K562 (cell line): Measurements from ENCODE around the gene RGS7BP. TPM values are rescaled to one million over a fixed set of nuclear protein-coding genes. Genes with fewer than 3 reads are reported as not detected.

ENCODE experiments used
- ATAC-seq: fragments of 200-7000 bp; cut with Tn5 transposase; 3 replicates; pipeline ENCODE4 v1.9.1; 2020; ENCODE audit warnings: moderate library complexity
- BruUV-seq: library from RNA; stranded (reverse); fragments of 400-500 nt; replicated peaks from 2 replicates; lab custom pipeline; 2021; lab: Mats Ljungman, UMichigan
- CTCF ChIA-PET: fragments of 300-600 bp; formaldehyde crosslinking; extraction: SDS; loops from one replicate; lab custom pipeline; 2021; ENCODE audit warnings: low intra/inter-chr PET ratio; lab: Yijun Ruan, JAX
- POLR2A ChIA-PET: fragments of 300-600, 350-650 bp; sonication (Branson Sonifier 250); formaldehyde crosslinking; extraction: SDS; loops from one replicate; lab custom pipeline; 2021; ENCODE audit warnings: antibody characterized with exemption, inconsistent platforms; lab: Yijun Ruan, JAX
- DNase-seq, 4 experiments: peaks; one replicate each; pipeline versions ENCODE4 v3.0.0 to v3.0.0-alpha.2; 2011 to 2018; ENCODE audit warnings: low spot score in 3 of 4, mixed read lengths in 3 of 4; ENCODE audit errors: extremely low read depth in 1 of 4
- FAIRE-seq: peaks from 2 replicates; lab custom pipeline; 2011; peaks lifted over from hg19 to GRCh38; lab: Jason Lieb, UNC
- H2AFZ ChIP-seq: 2 replicates; pipeline ENCODE4 v1.6.0; 2011; ENCODE audit warnings: low read depth, low read length, control low read depth, inconsistent platforms
- H3K27ac ChIP-seq: fragments of 200-600 bp; 3 replicates; pipeline ENCODE4 v1.8.0; 2011; ENCODE audit warnings: low read depth, mild to moderate bottlenecking, control low read depth, inconsistent platforms, low read length, moderate library complexity, mixed read lengths; ENCODE audit errors: extremely low read depth
- H3K27me3 ChIP-seq, 2 experiments: fragments of 300-600 bp in 1 of 2; 2 replicates in 1 of 2; 3 replicates in 1 of 2; pipeline versions ENCODE4 v1.6.0 to v1.8.0; 2011; ENCODE audit warnings: inconsistent platforms in 2 of 2, low read length in 2 of 2, mild to moderate bottlenecking in 1 of 2, mixed read lengths in 1 of 2, moderate library complexity in 1 of 2; ENCODE audit not compliant: control insufficient read depth in 2 of 2, insufficient read depth in 2 of 2
- H3K36me3 ChIP-seq: fragments of 300-600 bp; 3 replicates; pipeline ENCODE4 v1.8.0; 2011; ENCODE audit warnings: mild to moderate bottlenecking, low read length, inconsistent platforms; ENCODE audit not compliant: control insufficient read depth, insufficient read depth
- H3K4me1 ChIP-seq, 2 experiments: fragments of 200-600 bp in 1 of 2; replicated peaks in 1 of 2; 2 replicates in 1 of 2; 3 replicates in 1 of 2; pipeline versions ENCODE4 v1.5.1 to v1.8.0; 2011; ENCODE audit warnings: inconsistent platforms in 2 of 2, low read length in 2 of 2, mild to moderate bottlenecking in 1 of 2, mixed read lengths in 1 of 2, moderate library complexity in 1 of 2; ENCODE audit not compliant: control insufficient read depth in 2 of 2, insufficient read depth in 2 of 2
- H3K4me2 ChIP-seq: 2 replicates; pipeline ENCODE4 v1.6.1; 2011; ENCODE audit warnings: low read length, control low read depth, inconsistent platforms, mixed read lengths; ENCODE audit not compliant: insufficient read depth
- H3K4me3 ChIP-seq: fragments of 200-600 bp; sonication (generic), shearing (Covaris generic); 2 replicates; pipeline ENCODE4 v1.5.1; 2016; ENCODE audit warnings: control low read depth, inconsistent platforms
- H3K79me2 ChIP-seq: fragments of 200-600 bp; 3 replicates; pipeline ENCODE4 v1.8.0; 2011; ENCODE audit warnings: low read length, inconsistent platforms; ENCODE audit not compliant: control insufficient read depth, insufficient read depth
- H3K9ac ChIP-seq, 2 experiments: 2 replicates each; pipeline versions ENCODE4 v1.6.0 to v1.6.1; 2011; ENCODE audit warnings: low read depth in 2 of 2, low read length in 2 of 2, control low read depth in 1 of 2, inconsistent platforms in 1 of 2, mild to moderate bottlenecking in 1 of 2, mixed read lengths in 1 of 2; ENCODE audit not compliant: insufficient read depth in 1 of 2
- H3K9me1 ChIP-seq: one replicate; pipeline ENCODE4 v1.6.0; 2011; ENCODE audit warnings: inconsistent platforms, mild to moderate bottlenecking, low read length, moderate library complexity; ENCODE audit not compliant: control insufficient read depth, insufficient read depth
- H3K9me3 ChIP-seq: replicated peaks from 2 replicates; pipeline ENCODE4 v1.5.1; 2011; ENCODE audit warnings: low read depth, low read length, inconsistent platforms; ENCODE audit not compliant: control insufficient read depth, insufficient read depth
- H4K20me1 ChIP-seq: replicated peaks from 2 replicates; pipeline ENCODE4 v1.6.1; 2011; ENCODE audit warnings: low read length, inconsistent platforms, mixed read lengths; ENCODE audit not compliant: control insufficient read depth, insufficient read depth
- CREB3 ChIP-seq: fragments of 450-650 bp; conservative IDR thresholded peaks from 2 replicates; pipeline ENCODE4 v1.6.1; 2016; ENCODE audit warnings: missing genetic modification characterization, low read depth, mild to moderate bottlenecking, missing compliant biosample characterization, moderate library complexity
- DEAF1 ChIP-seq: fragments of 450-650 bp; formaldehyde crosslinking; IDR thresholded peaks from 2 replicates; pipeline ENCODE4 v1.4.0; 2020; ENCODE audit warnings: mild to moderate bottlenecking, moderate library complexity
- SMC3 ChIP-seq: conservative IDR thresholded peaks from 2 replicates; pipeline ENCODE4 v1.6.1; 2011; ENCODE audit warnings: low read depth, low read length, improper control_type of control experiment; ENCODE audit not compliant: insufficient read depth
- SNAPC5 ChIP-seq: fragments of 250-450 bp; sonication (Bioruptor Pico); IDR thresholded peaks from 2 replicates; pipeline ENCODE4 v1.8.0; 2021; ENCODE audit warnings: moderate library complexity, mild to moderate bottlenecking, inconsistent platforms
- ZEB2 ChIP-seq: fragments of 450-650 bp; IDR thresholded peaks from 2 replicates; pipeline ENCODE4 v1.6.1; 2016
- ZNF217 ChIP-seq: sonication (generic); formaldehyde crosslinking; IDR thresholded peaks from 2 replicates; pipeline ENCODE4 v1.8.0; 2022; ENCODE audit warnings: mild to moderate bottlenecking, missing genetic modification reagents
- WGBS: fragments of 100-300 bp; shearing (Covaris generic); methylation state at CpG from one replicate; pipeline ENCODE4 v1.1.6; 2016; ENCODE audit warnings: low coverage, mixed read lengths; ENCODE audit not compliant: insufficient coverage; ENCODE audit errors: missing lambda C conversion rate; 5-methylcytosine and 5-hydroxymethylcytosine counted together
- in situ Hi-C: fragments of 300-500 bp; cut with MboI; formaldehyde crosslinking; loops from 4 replicates; pipeline ENCODE4 v1.15.0; 2018; ENCODE audit warnings: inconsistent platforms, mixed read lengths
- intact Hi-C: fragments of 100-400 bp; cut with micrococcal nuclease; formaldehyde crosslinking; loops from 2 replicates; pipeline ENCODE4 v1.14.2; 2022
- polyA plus RNA-seq, 8 experiments: library from polyadenylated mRNA; depleted of rRNA in 4 of 8; stranded (reverse) in 5 of 8; unstranded in 3 of 8; fragments of >200 nt; fragmentation: Nextera tagmentation in 2 of 8; fragmentation: Illumina TruSeq in 1 of 8; extraction: Ambion mirVana in 2 of 8; extraction: Trizol in 1 of 8; gene quantifications; 2 replicates each; pipeline versions ENCODE4 v1.2.1 to v1.2.3, GENCODE V29; 2011 to 2014; ENCODE audit warnings: inconsistent platforms in 1 of 8, missing spikeins in 1 of 8
- total RNA-seq, 7 experiments: library from RNA; depleted of rRNA in 6 of 7; stranded (reverse); fragments of >200 nt in 6 of 7; fragmentation: Illumina TruSeq in 2 of 7; extraction: Trizol in 2 of 7; gene quantifications; 2 replicates each; pipeline versions ENCODE4 v1.2.1 to v1.2.3, GENCODE V29; 2011 to 2021; ENCODE audit warnings: low replicate concordance in 1 of 7
- TF ChIP-seq, protein P1 (sequence below), 3 experiments: IDR thresholded peaks in 2 of 3; conservative IDR thresholded peaks in 1 of 3; 2 replicates each; pipeline ENCODE4 v1.5.1; 2011 to 2012; ENCODE audit warnings: low read length in 3 of 3, mild to moderate bottlenecking in 3 of 3, control low read depth in 2 of 3, improper control_type of control experiment in 1 of 3, inconsistent platforms in 1 of 3, low read depth in 1 of 3, mixed read lengths in 1 of 3, moderate library complexity in 1 of 3; ENCODE audit not compliant: insufficient read depth in 2 of 3

The RGS7BP gene
- total and polyA plus RNA-seq, 9 of the 15 experiments (the other 6 are each of a cell fraction or from before 2014, with no cell fraction given) = not detected

DNA sequence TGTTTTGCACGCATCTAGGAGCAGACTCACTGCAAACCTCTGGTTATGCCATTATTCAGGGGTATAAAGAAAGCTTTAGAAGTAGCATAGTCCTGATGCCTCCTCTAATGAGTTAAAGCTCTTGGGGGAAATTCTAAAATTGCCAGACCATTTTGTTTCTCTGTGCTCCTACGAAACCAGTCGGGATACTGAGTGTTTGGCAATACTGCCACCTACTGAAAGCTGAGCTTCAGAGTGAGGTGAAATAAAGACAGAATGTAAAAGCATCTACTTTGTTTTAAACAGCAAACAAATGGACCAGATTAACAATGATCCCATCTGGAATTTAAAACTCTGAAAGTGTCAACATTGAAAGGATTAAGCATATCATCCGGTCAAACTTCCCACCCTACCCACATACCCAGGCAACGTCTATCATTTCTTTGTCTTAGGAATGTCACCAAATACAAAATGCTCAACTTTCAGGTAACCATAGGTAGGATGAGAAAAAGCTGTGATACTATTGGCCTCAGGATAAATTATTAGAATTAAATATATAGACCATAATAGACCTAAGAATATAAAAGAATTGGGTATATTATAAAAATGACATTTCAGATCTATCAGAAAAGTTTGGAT is 106.6 kb downstream of the RGS7BP start (continued):
- TF ChIP-seq DEAF1 (CRISPR knock-in tag) (peak; percentile 35), SMC3 (peak; percentile 39; the same call in 1 of the 2 replicates)
- TF ChIP-seq, protein P1, sequence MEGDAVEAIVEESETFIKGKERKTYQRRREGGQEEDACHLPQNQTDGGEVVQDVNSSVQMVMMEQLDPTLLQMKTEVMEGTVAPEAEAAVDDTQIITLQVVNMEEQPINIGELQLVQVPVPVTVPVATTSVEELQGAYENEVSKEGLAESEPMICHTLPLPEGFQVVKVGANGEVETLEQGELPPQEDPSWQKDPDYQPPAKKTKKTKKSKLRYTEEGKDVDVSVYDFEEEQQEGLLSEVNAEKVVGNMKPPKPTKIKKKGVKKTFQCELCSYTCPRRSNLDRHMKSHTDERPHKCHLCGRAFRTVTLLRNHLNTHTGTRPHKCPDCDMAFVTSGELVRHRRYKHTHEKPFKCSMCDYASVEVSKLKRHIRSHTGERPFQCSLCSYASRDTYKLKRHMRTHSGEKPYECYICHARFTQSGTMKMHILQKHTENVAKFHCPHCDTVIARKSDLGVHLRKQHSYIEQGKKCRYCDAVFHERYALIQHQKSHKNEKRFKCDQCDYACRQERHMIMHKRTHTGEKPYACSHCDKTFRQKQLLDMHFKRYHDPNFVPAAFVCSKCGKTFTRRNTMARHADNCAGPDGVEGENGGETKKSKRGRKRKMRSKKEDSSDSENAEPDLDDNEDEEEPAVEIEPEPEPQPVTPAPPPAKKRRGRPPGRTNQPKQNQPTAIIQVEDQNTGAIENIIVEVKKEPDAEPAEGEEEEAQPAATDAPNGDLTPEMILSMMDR (IDR thresholded peaks at IDR 0.05 in 2 of 3, conservative IDR thresholded peaks at IDR 0.05 in 1 of 3; ENCODE audit: insufficient read depth in 2 of 3, low read depth in 1 of 3, low read length in 3 of 3) = peak; percentile 52 to 78 (median 62)

DNA sequence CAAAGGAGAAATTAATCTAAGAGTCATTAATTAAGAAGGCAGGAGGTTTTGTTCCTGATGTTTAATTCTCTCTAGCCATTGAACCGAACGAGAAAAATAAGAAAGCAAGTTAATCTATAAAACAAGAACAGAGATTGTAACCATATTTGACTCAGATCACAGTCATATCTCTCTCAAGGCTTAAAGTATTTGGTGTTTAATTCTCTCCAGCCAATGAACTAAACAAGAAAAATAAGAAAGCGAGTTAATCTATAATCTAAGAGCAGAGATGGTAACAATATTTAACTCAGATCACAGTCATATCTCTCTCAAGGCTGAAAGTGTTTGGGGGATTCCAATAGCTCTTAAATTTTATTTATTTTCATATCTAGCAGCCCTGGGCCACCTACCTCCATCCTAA is 110.1 kb downstream of the RGS7BP start:
- Histone ChIP-seq H2AFZ (no peak overlapping the region), H3K27ac (no peak overlapping the region), H3K27me3 (no peaks in the 10 kb centered on the region), H3K79me2 (no peaks in the 10 kb centered on the region), H3K4me1 (no peaks in the 10 kb centered on the region), H3K9me1 (no peaks in the 10 kb centered on the region), H3K9ac (no peak overlapping the region), H3K4me3 (no peak overlapping the region), H3K36me3 (no peaks in the 10 kb centered on the region), H4K20me1 (no peaks in the 10 kb centered on the region), H3K4me2 (no peak overlapping the region), H3K9me3 (no peaks in the 10 kb centered on the region)
- TF ChIP-seq ZEB2 (no peak), SNAPC5 (no peak), CREB3 (tag) (no peak), ZNF217 (CRISPR knock-in tag) (no peak)
- no peak for DNase-seq
- no peak for FAIRE-seq
- POLR2A ChIA-PET = no interaction called here
- ATAC-seq = no peak
- CTCF ChIA-PET = no interaction called here
- in situ Hi-C loops (no loop called here), intact Hi-C loops (loop anchor here (10.0 kb wide), 1 partner anchor 541 kb away; no protein-coding TSS in a partner anchor)
- BruUV-seq = no TSS peak
- 4% methylated on average over 3 of the region's 3 CpGs for WGBS
